ENCODE results near the gene PDE6B.

GRCh38 chr4:650461-650860, 25.1 kb downstream of the PDE6B start:
- TF ChIP-seq CTCF (conservative IDR thresholded peaks at IDR 0.05 in 1 of 2, IDR thresholded peaks at IDR 0.05 in 1 of 2; ENCODE audit: extremely low read depth in 1 of 2, insufficient read depth in 1 of 2, low read depth in 1 of 2, low read length in 2 of 2) = no peak
- no peak for TF ChIP-seq EZH2 (IDR thresholded peaks at IDR 0.05; ENCODE audit: borderline replicate concordance, low read length)
